Mononuclear cell (primary cell): ENCODE measurements around the gene GRIA2. TPM values are rescaled to one million over a fixed set of nuclear protein-coding genes. Genes with fewer than 3 reads are reported as not detected.

ENCODE experiments used
- H3K27me3 ChIP-seq: 2 replicates; pipeline ENCODE4 v1.6.0; 2011; ENCODE audit warnings: low read length, control low read depth; ENCODE audit not compliant: insufficient read depth
- H3K4me1 ChIP-seq: 2 replicates; pipeline ENCODE4 v1.5.1; 2011; ENCODE audit warnings: mild to moderate bottlenecking, low read length, control low read depth; ENCODE audit not compliant: insufficient read depth
- H3K4me3 ChIP-seq: 2 replicates; pipeline ENCODE4 v1.5.1; 2011; ENCODE audit warnings: mild to moderate bottlenecking, low read length, moderate library complexity
- H3K9me3 ChIP-seq: 2 replicates; pipeline ENCODE4 v1.5.1; 2011; ENCODE audit warnings: low read depth, mild to moderate bottlenecking, control low read depth, low read length
- total RNA-seq: library from RNA; depleted of rRNA; stranded (reverse); fragments of >200 nt; gene quantifications from one replicate; pipeline ENCODE4 v1.2.3, GENCODE V29; 2012

The GRIA2 gene
- total RNA-seq, 1 donor = not detected

DNA sequence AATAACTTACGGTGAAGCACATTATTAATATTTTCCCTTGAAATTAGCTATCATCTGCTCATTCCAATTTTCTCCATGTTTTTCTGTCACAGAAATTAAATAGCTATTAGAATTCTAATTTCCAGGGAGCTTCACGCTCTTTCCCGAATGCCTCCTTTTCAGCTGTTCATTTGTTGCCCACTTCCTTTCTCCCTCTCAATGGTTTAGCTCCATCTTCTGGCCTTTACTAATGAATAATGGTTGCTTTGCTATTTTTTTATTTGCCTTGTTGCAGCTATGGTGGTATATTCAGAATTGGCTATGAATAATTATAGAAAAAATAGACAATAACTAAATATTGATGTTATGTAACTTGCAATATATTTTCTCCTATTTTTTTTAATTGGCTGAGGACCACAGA is 70.5 kb downstream of the GRIA2 start:
- Histone ChIP-seq H3K9me3 (no peaks in the 10 kb centered on the region), H3K4me3 (no peak overlapping the region), H3K4me1 (no peaks in the 10 kb centered on the region), H3K27me3 (no peaks in the 10 kb centered on the region)

DNA sequence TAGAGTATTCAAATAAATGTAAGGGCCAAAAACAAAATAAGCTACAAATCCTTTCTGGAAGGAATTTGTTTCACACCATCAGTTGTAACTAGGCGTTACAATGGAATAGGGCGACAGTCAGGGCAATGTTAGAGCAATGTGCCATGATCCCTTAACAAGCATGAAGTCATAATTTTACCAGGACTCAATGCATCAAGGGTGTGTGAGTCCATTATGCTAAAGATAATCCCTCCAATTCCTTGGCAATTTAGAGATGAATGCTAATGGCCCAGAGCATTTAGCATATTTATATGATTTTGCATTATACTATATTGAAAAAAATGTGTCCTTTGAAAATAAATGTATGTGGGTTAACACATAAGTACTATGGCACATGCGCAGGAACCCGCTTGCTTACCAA is 73.1 kb downstream of the GRIA2 start:
- Histone ChIP-seq H3K27me3 (no peaks in the 10 kb centered on the region), H3K4me1 (no peaks in the 10 kb centered on the region), H3K9me3 (no peaks in the 10 kb centered on the region), H3K4me3 (no peak overlapping the region)

DNA sequence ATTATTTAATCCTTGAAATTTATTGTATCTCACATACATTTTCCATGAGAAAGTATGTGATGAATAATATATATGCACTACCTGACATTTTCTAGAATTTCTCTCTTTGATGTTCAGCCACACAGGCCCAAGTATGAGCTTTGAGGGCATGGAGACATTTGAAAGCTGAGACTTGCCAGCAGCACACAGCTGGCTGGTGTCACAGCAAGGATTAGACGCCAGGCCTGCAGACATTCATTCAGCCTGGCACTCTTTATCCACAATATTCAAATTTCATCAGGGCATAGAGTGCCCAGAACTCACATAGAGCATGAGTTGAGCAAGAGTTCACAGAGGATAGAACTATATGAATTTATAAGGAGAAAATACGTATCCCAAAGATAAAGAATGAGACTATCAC is 74.0 kb downstream of the GRIA2 start:
- Histone ChIP-seq H3K9me3 (no peaks in the 10 kb centered on the region), H3K4me3 (no peak overlapping the region), H3K4me1 (no peaks in the 10 kb centered on the region), H3K27me3 (no peaks in the 10 kb centered on the region)

DNA sequence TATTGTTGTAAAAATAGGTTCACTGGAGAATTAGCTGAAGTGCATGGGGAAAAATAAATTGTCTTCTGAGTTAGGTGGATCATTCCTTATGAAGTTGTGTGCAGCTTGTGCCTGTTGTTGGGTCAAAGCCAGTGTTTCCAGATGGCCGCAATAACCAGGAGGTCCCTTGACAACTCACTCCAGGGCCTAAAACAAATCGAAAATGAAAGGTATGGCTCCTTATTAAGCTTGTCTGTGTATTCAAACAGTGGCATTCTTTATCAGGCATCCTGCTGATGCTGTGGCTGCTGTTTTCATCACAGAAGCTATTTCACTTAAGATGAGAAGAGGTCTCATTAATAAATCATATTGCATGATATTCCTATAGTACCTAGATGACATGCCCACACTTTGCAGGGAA is 80.2 kb downstream of the GRIA2 start:
- Histone ChIP-seq H3K4me1 (no peaks in the 10 kb centered on the region), H3K4me3 (no peak overlapping the region), H3K27me3 (no peaks in the 10 kb centered on the region), H3K9me3 (no peaks in the 10 kb centered on the region)

DNA sequence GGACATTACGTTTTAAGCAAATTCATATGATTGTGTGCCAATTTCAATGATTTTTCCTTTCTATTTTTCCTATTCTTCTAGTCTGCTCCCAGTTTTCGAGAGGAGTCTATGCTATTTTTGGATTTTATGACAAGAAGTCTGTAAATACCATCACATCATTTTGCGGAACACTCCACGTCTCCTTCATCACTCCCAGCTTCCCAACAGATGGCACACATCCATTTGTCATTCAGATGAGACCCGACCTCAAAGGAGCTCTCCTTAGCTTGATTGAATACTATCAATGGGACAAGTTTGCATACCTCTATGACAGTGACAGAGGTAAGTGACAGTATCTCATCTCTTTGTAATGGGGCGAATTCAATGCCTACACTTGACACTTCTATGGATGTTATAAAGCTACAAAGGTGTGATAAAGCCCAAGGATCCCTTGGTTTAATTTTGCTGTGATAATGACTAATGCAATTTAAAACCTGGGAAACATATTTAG is 83.0 kb downstream of the GRIA2 start:
- no peak overlapping the region for H3K4me3 ChIP-seq
- no peaks in the 10 kb centered on the region for H3K4me1 ChIP-seq
- H3K27me3 ChIP-seq = no peaks in the 10 kb centered on the region
- no peaks in the 10 kb centered on the region for H3K9me3 ChIP-seq

DNA sequence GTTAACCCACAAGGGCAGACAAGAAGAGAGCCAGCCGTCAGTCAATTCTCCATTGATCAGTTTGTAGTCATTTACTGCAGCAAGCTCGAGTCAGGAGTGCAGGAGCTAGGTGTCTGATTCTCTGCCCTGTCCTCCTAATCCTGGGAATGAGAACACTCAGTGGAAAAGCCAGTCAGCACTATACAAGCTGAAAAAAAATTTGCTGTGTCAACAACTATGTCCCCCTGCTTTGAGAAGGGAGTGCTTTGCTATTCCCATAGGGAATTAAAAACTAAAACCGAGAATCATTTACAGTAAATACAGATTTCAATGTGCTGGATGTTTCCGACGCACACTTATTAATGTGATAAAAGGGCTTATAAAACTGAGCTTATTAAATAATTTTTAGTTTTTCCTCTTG is 84.2 kb downstream of the GRIA2 start:
- no peaks in the 10 kb centered on the region for H3K27me3 ChIP-seq
- no peaks in the 10 kb centered on the region for H3K4me1 ChIP-seq
- no peaks in the 10 kb centered on the region for H3K9me3 ChIP-seq
- H3K4me3 ChIP-seq = no peak overlapping the region

DNA sequence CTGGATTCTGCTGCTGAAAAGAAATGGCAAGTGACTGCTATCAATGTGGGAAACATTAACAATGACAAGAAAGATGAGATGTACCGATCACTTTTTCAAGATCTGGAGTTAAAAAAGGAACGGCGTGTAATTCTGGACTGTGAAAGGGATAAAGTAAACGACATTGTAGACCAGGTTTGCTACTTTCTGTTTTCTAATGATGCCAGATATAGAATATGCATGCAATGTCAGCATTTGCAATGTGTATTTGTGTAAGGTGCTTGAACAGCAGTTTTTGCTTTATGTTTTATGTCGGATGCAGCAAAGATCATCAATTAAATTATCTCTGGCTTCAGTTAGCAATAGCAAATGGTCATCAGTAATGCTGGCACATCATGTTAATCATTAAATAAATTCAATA is 92.2 kb downstream of the GRIA2 start:
- Histone ChIP-seq H3K27me3 (no peaks in the 10 kb centered on the region), H3K4me1 (no peaks in the 10 kb centered on the region), H3K9me3 (no peaks in the 10 kb centered on the region), H3K4me3 (no peak overlapping the region)

DNA sequence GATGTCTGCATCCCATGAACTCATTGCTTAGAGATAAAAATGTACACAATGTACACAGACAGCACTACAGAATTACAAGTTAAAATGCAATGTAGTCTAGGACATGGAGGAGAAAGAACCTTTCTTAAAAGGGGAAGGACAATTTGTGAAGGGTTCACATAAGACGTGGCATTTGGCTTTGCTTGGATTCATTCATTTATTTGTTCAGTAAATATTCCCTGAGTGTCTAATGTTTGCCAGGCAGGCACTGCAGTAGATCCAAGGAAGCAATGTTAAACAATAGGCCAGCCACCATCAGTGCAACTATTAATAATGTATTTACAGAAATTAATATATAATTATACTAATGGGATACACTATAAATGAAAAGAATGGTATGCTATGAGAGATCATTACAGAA is 94.4 kb downstream of the GRIA2 start:
- no peaks in the 10 kb centered on the region for H3K4me1 ChIP-seq
- H3K9me3 ChIP-seq = no peaks in the 10 kb centered on the region
- H3K27me3 ChIP-seq = no peaks in the 10 kb centered on the region
- no peak overlapping the region for H3K4me3 ChIP-seq

DNA sequence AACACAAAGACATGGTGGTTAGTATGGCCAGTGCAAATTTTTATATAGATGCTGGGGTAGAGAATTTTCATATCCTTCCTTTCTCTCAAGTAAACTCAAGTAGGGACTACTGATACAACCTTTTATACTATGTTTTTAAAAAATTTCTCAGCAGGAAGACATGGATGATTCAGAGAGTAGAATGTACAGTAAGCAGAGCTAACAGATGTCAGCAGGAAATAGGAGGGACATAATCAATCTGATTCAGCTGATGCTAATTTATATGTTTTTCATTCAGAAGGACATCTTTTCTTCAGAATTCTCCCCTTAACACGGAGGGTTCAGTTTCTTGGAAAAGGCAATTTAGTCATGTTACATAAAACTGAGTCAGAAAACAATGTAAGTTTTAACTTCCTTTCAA is 95.4 kb downstream of the GRIA2 start:
- H3K9me3 ChIP-seq = no peaks in the 10 kb centered on the region

DNA sequence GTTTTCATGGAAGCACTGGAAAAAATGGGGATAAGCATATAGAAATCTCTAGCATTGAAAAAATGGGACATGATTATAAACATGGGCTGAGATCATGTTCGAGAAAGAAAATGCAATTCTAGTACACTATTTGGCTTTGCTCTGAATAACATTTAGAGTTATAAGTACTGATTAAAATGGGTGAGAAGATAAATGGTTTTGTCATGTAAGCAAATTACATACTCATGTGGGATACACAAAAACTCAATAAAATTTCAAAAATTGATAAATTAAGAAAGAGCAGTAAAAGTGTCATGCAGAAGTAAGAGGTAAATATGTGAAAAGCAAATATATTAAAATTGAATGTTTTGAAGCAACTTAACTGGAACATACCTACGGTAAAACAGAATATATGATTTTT is 99.6 kb downstream of the GRIA2 start:
- Histone ChIP-seq H3K9me3 (no peaks in the 10 kb centered on the region), H3K27me3 (no peaks in the 10 kb centered on the region), H3K4me3 (no peak overlapping the region), H3K4me1 (no peaks in the 10 kb centered on the region)

More for the DNA sequence above, 95.4 kb downstream of the GRIA2 start:
- H3K4me1 ChIP-seq = no peaks in the 10 kb centered on the region
- H3K4me3 ChIP-seq = no peak overlapping the region
- H3K27me3 ChIP-seq = no peaks in the 10 kb centered on the region

DNA sequence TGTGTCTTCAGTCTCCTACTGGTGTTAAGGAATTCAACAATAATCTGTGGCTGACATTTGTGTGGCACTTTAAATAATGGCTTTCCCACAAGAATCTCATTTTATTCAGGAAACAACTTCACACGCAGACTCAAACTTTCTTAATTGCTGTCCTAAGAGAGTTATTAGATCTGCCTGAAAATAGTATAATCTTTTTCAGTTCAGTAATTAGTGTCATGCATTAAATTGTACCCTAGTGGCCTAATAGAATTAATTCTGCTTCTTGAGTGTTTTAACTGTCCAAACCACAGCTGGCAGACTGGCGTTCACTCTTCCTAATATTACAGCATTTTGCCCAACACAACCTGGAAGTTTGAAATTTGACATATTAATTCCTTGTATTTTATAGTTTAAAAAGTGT is 107.1 kb downstream of the GRIA2 start:
- Histone ChIP-seq H3K27me3 (no peaks in the 10 kb centered on the region), H3K4me3 (no peak overlapping the region), H3K4me1 (no peaks in the 10 kb centered on the region), H3K9me3 (no peaks in the 10 kb centered on the region)

DNA sequence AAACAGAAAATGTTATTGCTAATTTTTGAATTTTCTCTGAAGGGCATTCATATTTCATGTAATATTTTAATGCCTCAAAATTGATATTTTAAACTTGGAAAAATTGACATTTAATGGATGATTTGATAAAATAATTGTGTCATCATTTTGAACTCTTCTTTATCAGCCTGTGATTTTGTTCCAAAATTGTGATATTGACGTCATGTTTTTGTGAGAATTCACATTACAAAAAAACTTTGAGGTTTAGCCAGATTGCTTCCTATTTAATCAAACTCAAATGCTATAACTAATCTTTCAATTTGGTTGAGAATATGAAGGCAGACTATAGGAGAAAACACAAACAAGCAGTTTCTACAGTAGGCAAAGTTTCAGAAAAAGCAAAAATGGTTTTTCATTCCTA is 137.4 kb downstream of the GRIA2 start:
- no peaks in the 10 kb centered on the region for H3K27me3 ChIP-seq
- no peak overlapping the region for H3K4me3 ChIP-seq
- no peaks in the 10 kb centered on the region for H3K4me1 ChIP-seq
- no peaks in the 10 kb centered on the region for H3K9me3 ChIP-seq

DNA sequence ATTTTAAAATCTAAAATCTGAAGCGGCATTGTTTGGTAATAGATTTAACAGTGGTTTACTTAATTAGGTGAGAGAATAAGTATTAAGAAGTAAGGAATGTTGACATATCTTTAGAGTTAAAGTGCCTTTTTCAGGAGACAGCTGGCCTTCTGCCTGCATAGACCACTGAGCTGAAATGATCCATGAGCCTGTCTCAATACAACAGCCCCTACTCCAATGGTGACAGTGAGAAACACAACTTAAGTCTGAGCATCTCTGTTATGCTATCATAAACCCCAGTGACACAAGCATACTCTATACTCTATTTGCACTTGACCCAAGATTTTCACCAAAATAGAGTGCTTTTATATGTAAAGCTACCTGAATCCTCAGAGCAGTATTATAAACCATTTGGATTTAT is 137.9 kb downstream of the GRIA2 start:
- Histone ChIP-seq H3K9me3 (no peaks in the 10 kb centered on the region), H3K27me3 (no peaks in the 10 kb centered on the region), H3K4me1 (no peaks in the 10 kb centered on the region), H3K4me3 (no peak overlapping the region)

DNA sequence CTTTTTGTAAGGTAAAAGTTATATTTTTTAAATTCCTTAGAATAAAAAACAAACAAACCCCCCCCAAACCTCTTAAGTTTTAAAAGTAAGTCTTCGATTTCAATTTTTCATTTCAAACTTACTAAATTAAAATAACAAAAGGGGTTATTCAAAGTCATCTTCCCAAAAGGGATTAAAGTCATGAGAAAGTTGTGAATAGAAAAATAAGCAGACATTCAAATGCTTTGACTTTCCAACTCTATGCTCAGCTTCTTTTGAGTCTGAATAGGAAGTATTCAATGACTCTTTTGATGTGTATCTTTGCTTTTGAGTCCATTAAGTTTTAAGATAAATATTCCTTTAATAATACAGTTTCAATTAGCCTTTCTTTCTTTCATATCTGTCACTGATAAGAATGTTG is 138.3 kb downstream of the GRIA2 start:
- H3K27me3 ChIP-seq = no peaks in the 10 kb centered on the region
- no peaks in the 10 kb centered on the region for H3K4me1 ChIP-seq
- no peaks in the 10 kb centered on the region for H3K9me3 ChIP-seq
- H3K4me3 ChIP-seq = no peak overlapping the region

DNA sequence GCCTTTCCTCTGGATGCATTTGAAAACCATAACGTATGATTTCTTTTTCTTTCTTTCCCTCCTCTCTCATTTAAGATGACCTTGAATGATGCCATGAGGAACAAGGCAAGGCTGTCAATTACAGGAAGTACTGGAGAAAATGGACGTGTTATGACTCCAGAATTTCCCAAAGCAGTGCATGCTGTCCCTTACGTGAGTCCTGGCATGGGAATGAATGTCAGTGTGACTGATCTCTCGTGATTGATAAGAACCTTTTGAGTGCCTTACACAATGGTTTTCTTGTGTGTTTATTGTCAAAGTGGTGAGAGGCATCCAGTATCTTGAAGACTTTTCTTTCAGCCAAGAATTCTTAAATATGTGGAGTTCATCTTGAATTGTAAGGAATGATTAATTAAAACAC is 142.8 kb downstream of the GRIA2 start:
- no peak overlapping the region for H3K4me3 ChIP-seq
- no peaks in the 10 kb centered on the region for H3K4me1 ChIP-seq
- no peaks in the 10 kb centered on the region for H3K27me3 ChIP-seq
- no peaks in the 10 kb centered on the region for H3K9me3 ChIP-seq

DNA sequence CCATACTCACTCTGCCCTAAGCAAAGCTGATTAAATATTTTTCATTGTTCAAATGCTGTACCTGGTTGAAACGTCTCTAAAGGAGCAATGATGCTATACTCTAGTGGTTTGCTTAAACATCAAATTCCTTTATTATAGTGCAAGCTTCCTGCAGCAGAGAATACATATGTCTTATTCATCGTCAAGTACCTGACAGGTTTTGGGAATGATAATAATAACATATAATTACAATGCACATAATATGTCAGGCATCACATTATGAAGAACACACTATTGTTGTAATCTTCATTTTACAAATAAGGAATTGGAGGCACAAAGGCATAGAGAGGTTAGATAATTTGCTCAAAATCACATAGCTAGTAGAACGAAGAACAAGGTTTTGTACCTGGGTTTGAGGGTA is 151.6 kb downstream of the GRIA2 start:
- H3K9me3 ChIP-seq = no peaks in the 10 kb centered on the region
- no peaks in the 10 kb centered on the region for H3K4me1 ChIP-seq
- H3K27me3 ChIP-seq = no peaks in the 10 kb centered on the region
- H3K4me3 ChIP-seq = no peak overlapping the region

DNA sequence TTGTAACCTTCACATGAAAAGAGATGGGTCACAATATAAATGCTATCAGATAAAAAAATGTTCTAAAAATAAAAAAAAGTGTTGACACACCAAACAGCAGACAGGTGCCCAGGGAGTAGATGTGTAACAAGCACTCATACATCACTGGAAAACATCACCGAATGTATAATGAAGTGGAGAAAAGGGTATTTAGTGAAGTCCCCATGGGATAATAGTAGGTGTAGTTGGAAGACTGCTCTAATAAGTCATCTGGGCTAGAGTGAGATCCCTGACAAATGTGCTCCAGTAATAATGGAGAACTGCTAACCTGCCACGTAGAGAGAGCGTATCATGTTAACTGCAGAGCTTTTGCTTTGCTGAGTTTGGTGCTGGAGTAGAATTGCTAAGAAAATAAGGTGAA is 152.0 kb downstream of the GRIA2 start:
- Histone ChIP-seq H3K4me1 (no peaks in the 10 kb centered on the region), H3K27me3 (no peaks in the 10 kb centered on the region), H3K4me3 (no peak overlapping the region), H3K9me3 (no peaks in the 10 kb centered on the region)
